DND-41 (cell line): ENCODE results near the gene VPREB3.

ENCODE experiments used
- ATAC-seq: fragments of 200-7000 bp; cut with Tn5 transposase; 3 replicates; pipeline ENCODE4 v1.9.1; 2021; ENCODE audit warnings: low read depth; ENCODE audit not compliant: insufficient read depth
- DNase-seq: peaks from one replicate; pipeline ENCODE4 v3.0.0-alpha.2; 2020
- H2AFZ ChIP-seq: 2 replicates; pipeline ENCODE4 v1.6.0; 2012; ENCODE audit warnings: low read depth, low read length
- H3K27ac ChIP-seq: 2 replicates; pipeline ENCODE4 v1.5.1; 2012; ENCODE audit warnings: low read length, inconsistent platforms
- H3K27me3 ChIP-seq: fragments of 200-600 bp; sonication (generic); 2 replicates; pipeline ENCODE4 v1.6.0; 2012; ENCODE audit warnings: low read length, mild to moderate bottlenecking, inconsistent platforms; ENCODE audit not compliant: insufficient read depth, poor library complexity
- H3K36me3 ChIP-seq: 2 replicates; pipeline ENCODE4 v1.5.1; 2012; ENCODE audit warnings: low read length, inconsistent platforms; ENCODE audit not compliant: insufficient read depth
- H3K4me1 ChIP-seq: 2 replicates; pipeline ENCODE4 v1.5.1; 2012; ENCODE audit warnings: mild to moderate bottlenecking, low read length; ENCODE audit not compliant: insufficient read depth
- H3K4me2 ChIP-seq: 2 replicates; pipeline ENCODE4 v1.6.0; 2012; ENCODE audit warnings: mild to moderate bottlenecking, moderate library complexity, low read length, inconsistent platforms; ENCODE audit not compliant: insufficient read depth
- H3K4me3 ChIP-seq, 2 experiments: fragments of 200-600 bp in 1 of 2; shearing (Covaris generic) in 1 of 2; 2 replicates each; pipeline ENCODE4 v1.5.1; 2012 to 2016; ENCODE audit warnings: inconsistent platforms in 2 of 2, low read length in 2 of 2, mild to moderate bottlenecking in 2 of 2, low read depth in 1 of 2, moderate library complexity in 1 of 2
- H3K79me2 ChIP-seq: 2 replicates; pipeline ENCODE4 v1.6.0; 2012; ENCODE audit warnings: low read length, inconsistent platforms; ENCODE audit not compliant: insufficient read depth
- H3K9ac ChIP-seq: 2 replicates; pipeline ENCODE4 v1.6.0; 2012; ENCODE audit warnings: low read depth, mild to moderate bottlenecking, inconsistent platforms, low read length, moderate library complexity
- H3K9me3 ChIP-seq: 2 replicates; pipeline ENCODE4 v1.5.1; 2012; ENCODE audit warnings: low read length, moderate library complexity, mild to moderate bottlenecking, inconsistent platforms; ENCODE audit not compliant: insufficient read depth, severe bottlenecking
- H4K20me1 ChIP-seq: 2 replicates; pipeline ENCODE4 v1.6.0; 2012; ENCODE audit warnings: low read length; ENCODE audit not compliant: insufficient read depth
- EZH2 ChIP-seq: IDR thresholded peaks from 3 replicates; pipeline ENCODE4 v1.6.1; 2012; ENCODE audit warnings: borderline replicate concordance, low read depth, mild to moderate bottlenecking, moderate library complexity, low read length, inconsistent platforms; ENCODE audit not compliant: severe bottlenecking
- TF ChIP-seq, protein P1 (sequence below): IDR thresholded peaks from 2 replicates; pipeline ENCODE4 v1.5.1; 2012; ENCODE audit warnings: borderline replicate concordance, low read length, moderate library complexity, mild to moderate bottlenecking; ENCODE audit not compliant: poor library complexity, severe bottlenecking; ENCODE audit errors: extremely low read depth

The VPREB3 gene

DNA sequence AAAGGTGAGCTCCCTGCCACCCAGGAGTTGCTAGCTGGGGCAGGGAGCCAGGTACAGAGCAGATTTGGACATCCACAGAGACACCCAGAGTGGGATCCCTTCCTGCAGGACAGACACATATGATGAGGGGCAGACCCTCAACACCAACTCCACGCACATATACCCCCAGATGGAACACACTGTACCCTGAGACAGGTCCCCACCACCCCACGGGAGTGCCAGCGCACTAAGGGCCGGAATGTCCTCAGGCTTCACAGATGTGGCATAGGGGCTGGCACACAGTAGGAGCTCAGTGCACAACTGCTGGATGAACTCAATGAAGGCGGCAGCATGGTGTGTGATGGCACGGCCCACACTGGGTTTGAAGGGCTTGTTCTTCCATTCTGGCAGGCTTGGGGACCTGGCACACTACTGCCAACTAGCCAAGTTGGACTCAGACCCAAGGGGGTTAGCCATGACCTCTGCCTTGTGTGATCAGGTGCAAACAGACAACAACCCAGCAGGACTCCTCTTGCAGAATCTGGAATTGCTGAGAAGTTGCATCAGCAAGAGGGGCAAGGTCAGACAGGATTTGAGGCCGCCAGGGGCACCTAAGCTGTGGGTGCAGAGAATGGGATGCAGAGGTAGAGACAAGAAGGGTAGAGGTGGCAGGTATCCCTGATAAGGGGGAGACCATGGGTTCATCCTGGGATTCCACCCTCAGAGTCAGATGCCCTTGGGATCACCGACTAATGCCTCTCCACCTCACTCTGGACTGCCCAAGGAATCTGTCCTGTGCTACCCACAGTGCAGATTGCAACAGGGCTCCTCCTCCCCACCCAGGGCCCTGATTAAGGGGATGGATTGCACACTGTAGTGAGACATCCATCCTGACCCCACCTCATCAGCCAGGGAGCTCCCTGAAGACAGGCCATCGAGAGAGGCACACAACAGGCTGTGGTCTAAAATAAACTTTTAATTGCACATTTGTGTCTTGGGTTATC is 11.0 kb upstream of the VPREB3 start:
- DNase-seq (no peak), ATAC-seq (no peak)
- H4K20me1 ChIP-seq: no peaks in the 10 kb centered on the region
- no peaks in the 10 kb centered on the region for H3K79me2 ChIP-seq
- no peak overlapping the region for H3K9ac ChIP-seq
- H3K36me3 ChIP-seq: no peaks in the 10 kb centered on the region; the same call in 1 of the 2 replicates
- H3K27me3 ChIP-seq: no peaks in the 10 kb centered on the region
- H2AFZ ChIP-seq: no peak overlapping the region
- no peak overlapping the region for H3K27ac ChIP-seq
- TF ChIP-seq, protein P1, sequence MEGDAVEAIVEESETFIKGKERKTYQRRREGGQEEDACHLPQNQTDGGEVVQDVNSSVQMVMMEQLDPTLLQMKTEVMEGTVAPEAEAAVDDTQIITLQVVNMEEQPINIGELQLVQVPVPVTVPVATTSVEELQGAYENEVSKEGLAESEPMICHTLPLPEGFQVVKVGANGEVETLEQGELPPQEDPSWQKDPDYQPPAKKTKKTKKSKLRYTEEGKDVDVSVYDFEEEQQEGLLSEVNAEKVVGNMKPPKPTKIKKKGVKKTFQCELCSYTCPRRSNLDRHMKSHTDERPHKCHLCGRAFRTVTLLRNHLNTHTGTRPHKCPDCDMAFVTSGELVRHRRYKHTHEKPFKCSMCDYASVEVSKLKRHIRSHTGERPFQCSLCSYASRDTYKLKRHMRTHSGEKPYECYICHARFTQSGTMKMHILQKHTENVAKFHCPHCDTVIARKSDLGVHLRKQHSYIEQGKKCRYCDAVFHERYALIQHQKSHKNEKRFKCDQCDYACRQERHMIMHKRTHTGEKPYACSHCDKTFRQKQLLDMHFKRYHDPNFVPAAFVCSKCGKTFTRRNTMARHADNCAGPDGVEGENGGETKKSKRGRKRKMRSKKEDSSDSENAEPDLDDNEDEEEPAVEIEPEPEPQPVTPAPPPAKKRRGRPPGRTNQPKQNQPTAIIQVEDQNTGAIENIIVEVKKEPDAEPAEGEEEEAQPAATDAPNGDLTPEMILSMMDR: no peak
- no peak for TF ChIP-seq EZH2
- H3K4me1 ChIP-seq: peaks cover 32% of the 10 kb centered on the region
- no peaks in the 10 kb centered on the region for H3K9me3 ChIP-seq
- no peak overlapping the region for H3K4me2 ChIP-seq
- no peak overlapping the region for H3K4me3 ChIP-seq

DNA sequence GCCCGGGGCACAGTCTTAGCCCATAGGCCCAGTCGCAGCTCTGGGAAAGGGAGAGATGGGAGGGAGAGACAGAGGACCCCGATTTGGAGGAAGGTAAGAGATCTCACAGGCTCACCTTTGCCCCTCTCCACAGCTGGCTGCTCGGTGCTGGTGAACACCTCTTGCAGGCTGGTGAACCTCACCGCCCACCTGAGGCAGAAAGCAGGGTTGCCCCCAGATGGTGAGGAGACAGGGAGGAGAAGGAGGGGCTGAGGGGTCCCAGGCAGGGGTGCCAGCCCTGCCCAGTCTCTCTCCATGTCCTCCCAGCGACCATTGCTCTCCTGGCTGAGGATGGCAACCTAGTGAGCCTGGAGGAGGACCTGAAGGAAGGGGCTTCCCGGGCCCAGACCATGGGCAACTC is 9.7 kb upstream of the VPREB3 start:
- H3K27ac ChIP-seq: no peak overlapping the region

DNA sequence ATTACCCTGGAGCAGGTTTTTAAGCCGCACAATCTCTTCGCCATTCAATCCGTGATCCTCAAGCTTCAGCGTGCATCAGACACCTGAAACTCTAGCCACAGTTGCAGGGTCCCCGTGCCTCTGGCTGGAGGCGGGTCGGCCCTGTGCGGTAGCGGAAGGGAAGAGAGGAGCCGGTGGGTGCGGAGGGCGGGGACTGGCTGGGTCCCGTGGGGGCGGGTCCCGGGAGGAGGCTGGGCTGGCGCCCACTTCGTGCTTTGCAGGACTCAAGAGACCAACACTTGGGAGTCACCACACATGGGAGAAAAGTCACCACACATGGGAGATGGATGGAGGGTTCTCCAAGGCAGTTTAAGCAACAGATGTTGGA is 9.3 kb upstream of the VPREB3 start:
- Histone ChIP-seq H3K4me2 (no peak overlapping the region), H3K27ac (no peak overlapping the region), H3K79me2 (no peaks in the 10 kb centered on the region), H3K27me3 (no peaks in the 10 kb centered on the region), H2AFZ (no peak overlapping the region), H3K9ac (no peak overlapping the region), H3K36me3 (no peaks in the 10 kb centered on the region; the same call in 1 of the 2 replicates), H3K4me1 (peaks cover 32% of the 10 kb centered on the region), H3K9me3 (no peaks in the 10 kb centered on the region), H3K4me3 (no peak overlapping the region), H4K20me1 (no peaks in the 10 kb centered on the region)
- DNase-seq (peak; percentile 50), ATAC-seq (0 out of 3 replicates have a peak, but pooled peaks have one; percentile 23)
- TF ChIP-seq, protein P1: no peak
- no peak for TF ChIP-seq EZH2

More for the DNA sequence above, 9.7 kb upstream of the VPREB3 start:
- no peak for TF ChIP-seq EZH2
- TF ChIP-seq, protein P1: no peak
- H3K36me3 ChIP-seq: no peaks in the 10 kb centered on the region; the same call in 1 of the 2 replicates
- no peaks in the 10 kb centered on the region for H3K9me3 ChIP-seq
- H2AFZ ChIP-seq: no peak overlapping the region
- no peak for DNase-seq
- H3K79me2 ChIP-seq: no peaks in the 10 kb centered on the region
- H4K20me1 ChIP-seq: no peaks in the 10 kb centered on the region
- H3K4me3 ChIP-seq: no peak overlapping the region
- H3K9ac ChIP-seq: no peak overlapping the region
- no peaks in the 10 kb centered on the region for H3K27me3 ChIP-seq
- ATAC-seq: no peak
- peaks cover 32% of the 10 kb centered on the region for H3K4me1 ChIP-seq
- no peak overlapping the region for H3K4me2 ChIP-seq
